Testis (tissue), 2 donors: ENCODE measurements around the gene EMC8.

Experiments used
- POLR2A ChIP-seq: fragments of 450-650 bp; IDR thresholded peaks from one replicate; pipeline ENCODE4 v1.6.1; 2017; ENCODE audit warnings: antibody characterized with exemption, mild to moderate bottlenecking, moderate library complexity
- TF ChIP-seq, protein P1 (sequence below), 3 experiments: fragments of 450-650 bp in 2 of 3; fragments of 200-600 bp in 1 of 3; sonication (generic) in 1 of 3; IDR thresholded peaks; one replicate each; pipeline ENCODE4 v1.5.1; 2016 to 2019; ENCODE audit warnings: antibody characterized with exemption in 3 of 3, mild to moderate bottlenecking in 2 of 3, moderate library complexity in 1 of 3

DNA sequence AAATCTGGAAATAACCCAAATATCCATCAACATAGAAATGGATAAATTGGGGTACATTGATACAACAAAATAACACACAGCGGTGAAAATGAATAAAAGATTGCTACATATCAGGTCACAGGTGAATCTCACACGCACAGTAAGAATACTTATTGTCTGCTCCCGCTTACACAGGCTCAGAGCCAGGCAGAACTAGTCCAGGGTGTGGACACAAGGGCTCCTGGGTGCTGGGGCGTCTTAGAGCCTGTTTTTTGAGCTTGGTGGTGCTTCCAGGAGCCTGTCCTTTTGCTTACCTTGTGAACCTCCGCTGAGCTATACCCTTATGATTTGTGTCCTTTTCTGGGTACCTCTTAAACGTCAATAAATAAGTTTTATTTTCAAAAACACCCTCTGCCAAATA lies 28.6 kb downstream of the EMC8 start:
- TF ChIP-seq, protein P1, sequence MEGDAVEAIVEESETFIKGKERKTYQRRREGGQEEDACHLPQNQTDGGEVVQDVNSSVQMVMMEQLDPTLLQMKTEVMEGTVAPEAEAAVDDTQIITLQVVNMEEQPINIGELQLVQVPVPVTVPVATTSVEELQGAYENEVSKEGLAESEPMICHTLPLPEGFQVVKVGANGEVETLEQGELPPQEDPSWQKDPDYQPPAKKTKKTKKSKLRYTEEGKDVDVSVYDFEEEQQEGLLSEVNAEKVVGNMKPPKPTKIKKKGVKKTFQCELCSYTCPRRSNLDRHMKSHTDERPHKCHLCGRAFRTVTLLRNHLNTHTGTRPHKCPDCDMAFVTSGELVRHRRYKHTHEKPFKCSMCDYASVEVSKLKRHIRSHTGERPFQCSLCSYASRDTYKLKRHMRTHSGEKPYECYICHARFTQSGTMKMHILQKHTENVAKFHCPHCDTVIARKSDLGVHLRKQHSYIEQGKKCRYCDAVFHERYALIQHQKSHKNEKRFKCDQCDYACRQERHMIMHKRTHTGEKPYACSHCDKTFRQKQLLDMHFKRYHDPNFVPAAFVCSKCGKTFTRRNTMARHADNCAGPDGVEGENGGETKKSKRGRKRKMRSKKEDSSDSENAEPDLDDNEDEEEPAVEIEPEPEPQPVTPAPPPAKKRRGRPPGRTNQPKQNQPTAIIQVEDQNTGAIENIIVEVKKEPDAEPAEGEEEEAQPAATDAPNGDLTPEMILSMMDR (IDR thresholded peaks at IDR 0.05), result no peak
- TF ChIP-seq POLR2A, result no peak
